HG03442 (cell line): ENCODE measurements around the gene CALML5.

Experiments used
- ATAC-seq: cut with Tn5 transposase; IDR thresholded peaks from one replicate; pipeline ENCODE4 v1.9.1; 2021; ENCODE audit warnings: mild to moderate bottlenecking, moderate library complexity; ENCODE audit not compliant: unreplicated experiment

The CALML5 gene

DNA sequence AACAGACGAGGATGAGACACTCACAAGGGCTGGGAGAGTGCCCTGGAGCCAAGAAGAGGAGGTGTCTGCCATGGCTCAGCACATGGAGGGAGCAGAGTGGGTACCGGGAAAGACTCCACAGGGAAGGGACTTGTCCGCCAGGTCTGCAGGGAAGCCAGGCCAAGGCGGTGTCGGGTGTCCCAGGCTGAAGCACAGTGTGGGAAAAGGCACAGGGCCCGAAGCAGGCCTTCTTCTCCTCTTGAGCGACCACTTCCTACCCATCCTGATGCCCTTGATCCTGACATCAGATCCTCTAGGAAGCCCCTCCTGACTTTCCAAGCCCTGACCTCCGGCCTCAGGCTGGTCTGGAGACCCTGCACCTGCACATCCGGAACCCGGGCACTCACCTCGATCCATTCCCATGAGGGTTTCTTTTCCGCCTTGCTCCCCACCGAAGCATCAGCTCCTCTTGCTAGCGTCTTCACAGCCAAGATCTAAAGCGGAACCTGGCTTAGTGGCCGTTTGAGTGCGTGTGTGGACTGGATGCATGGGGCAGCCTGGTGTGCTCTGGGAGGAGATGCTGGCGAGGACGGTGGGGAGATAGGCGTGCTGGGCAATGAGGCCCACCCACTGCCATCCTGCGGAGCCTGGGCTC is 33.8 kb upstream of the CALML5 start:
- no peak for ATAC-seq

- ATAC-seq, result no peak
Measured at GRCh38 chr10:5532618-5533097, 33.3 kb upstream of the CALML5 start.

DNA sequence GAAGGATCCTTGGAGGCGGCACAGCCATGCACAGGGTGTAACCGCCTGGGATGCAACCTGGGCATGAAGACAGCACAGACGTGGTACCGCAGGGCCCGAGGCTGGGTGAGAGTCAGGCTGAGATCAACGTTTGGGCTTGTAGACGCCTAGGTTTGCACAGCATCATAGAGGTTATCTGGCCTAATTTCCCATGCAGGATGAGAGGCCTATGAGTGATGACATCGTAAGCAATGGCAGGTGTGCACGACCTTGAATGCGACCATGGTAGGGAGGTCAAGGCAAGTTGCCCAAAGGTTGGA is 32.9 kb upstream of the CALML5 start:
- no peak for ATAC-seq

- no peak for ATAC-seq
Measured at GRCh38 chr10:5531558-5532306, 32.4 kb upstream of the CALML5 start.

GRCh38 chr10:5530846-5531557 is 31.6 kb upstream of the CALML5 start:
- no peak for ATAC-seq

DNA sequence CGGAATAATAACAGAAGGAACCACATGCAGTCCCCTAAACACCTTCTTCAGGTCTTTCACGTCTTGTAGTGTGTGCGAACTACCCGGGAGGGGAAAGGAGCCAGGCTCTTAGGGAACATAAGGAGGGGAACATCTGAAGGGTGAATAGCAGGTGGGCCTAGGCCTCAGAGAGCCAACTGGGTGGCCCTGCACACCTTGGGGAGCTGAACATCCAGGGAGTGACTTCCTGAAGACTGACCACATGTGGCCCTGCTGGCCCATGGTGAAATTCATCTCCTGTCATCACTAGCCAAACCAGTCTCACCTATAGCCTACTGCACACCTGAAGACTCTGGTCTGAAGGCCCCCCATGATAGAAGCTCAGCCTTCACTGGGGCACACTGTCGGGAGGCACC is 31.0 kb upstream of the CALML5 start:
- ATAC-seq, result no peak

DNA sequence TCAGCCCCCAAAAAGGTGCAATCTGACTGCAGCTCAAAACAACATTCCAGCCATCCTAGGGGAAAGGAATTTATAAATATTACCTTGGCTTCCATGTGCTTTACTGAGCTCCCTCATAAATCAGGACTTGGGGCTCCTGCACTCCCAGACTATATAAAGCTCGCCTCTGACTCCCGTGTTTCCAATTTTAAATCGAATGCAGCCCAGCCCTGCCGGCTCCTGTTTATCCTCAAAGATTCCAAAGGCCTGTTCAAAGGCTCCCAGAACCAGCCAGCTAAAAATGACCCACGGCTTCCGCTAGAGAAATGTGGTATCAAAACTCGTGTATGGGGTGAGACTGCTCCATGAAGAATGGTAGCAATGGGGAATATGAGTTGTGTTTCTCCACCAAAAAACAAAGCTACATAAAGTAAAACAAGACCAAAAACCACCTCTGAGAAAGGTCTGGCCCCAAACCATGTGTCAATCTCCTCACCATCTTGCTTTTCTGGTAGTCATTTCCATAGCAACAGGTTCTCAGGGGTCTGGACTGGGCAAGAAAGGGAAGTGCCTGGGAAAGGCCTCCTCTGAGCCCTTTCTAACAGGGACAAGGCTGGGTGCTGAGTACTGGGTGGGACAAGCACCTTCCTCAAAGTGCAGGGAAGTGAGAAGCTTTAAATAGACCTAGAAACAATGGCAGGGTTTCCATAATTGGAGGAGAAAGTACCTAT is 30.5 kb upstream of the CALML5 start:
- no peak for ATAC-seq

- ATAC-seq, result no peak
Measured at GRCh38 chr10:5528989-5529701, 29.8 kb upstream of the CALML5 start.

DNA sequence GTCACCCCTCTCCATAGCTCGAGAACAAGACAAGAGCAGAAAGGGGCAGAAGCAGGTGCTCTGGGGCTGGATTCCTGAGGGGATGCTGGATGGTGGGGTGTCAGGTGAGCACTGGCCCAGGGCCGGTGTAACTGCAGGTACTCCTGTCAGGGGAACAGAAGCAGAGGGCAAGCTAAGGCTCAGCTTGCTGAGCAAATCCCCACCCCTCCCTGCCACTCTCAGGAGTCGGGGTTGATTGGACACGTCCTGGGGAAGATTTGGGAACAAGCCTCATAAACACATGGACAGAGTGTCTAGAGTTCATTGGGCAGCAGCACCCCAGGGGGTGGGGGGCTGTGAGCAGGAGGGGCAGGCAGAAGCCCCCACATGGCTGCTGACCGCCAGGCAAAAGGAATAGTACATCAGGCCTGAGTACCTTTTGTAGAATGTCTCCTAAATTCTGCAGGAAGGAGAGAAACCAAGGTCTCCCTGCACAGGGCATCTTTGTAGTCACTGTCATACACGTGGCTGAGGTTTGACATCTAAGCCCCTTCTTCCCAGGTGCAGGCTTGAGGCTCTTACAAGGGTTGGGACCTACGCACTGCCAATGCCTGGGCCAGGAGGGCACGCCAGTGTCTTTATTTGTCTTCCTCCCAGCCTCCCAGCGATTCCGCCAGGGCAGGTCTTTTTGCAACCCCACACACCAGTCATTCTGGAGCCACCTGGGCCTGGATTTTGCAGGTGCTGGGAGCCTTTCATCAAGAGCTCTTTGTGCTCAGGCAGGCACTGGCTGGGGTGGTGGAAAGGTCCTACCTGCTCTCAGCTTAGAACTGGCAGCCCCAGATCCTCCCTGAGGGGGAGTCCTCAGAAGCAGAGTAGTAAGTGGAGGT is 28.2 kb upstream of the CALML5 start:
- no peak for ATAC-seq

DNA sequence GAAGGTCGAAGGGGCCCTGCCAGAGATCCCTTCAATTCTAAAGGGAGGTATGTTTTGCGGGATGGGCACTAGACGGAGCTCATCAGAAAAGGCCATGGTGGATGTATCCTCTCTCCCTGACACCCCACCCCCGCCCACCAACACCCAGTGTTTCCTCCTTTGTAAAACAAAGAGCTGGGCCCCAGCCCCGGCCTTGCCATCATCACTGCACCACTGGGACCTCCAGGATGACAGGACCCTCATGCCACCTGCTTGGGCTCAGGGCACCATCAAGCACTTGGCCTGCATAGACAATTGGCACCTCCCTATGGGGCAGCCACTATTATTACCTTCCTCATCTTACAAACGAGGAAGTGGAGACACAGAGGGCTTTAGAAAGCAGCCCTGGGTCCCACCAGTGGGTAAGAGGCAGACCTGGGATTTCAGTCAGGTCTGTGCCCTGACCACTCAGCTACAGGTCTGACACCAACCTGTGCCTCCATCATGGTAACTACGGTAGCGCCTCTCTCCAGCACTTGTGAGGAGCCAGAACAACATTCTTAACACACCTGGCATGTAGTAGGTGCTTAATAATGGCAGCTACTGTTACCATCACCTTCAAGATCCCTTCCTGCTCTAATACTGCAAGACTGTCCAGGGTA is 27.4 kb upstream of the CALML5 start:
- no peak for ATAC-seq

DNA sequence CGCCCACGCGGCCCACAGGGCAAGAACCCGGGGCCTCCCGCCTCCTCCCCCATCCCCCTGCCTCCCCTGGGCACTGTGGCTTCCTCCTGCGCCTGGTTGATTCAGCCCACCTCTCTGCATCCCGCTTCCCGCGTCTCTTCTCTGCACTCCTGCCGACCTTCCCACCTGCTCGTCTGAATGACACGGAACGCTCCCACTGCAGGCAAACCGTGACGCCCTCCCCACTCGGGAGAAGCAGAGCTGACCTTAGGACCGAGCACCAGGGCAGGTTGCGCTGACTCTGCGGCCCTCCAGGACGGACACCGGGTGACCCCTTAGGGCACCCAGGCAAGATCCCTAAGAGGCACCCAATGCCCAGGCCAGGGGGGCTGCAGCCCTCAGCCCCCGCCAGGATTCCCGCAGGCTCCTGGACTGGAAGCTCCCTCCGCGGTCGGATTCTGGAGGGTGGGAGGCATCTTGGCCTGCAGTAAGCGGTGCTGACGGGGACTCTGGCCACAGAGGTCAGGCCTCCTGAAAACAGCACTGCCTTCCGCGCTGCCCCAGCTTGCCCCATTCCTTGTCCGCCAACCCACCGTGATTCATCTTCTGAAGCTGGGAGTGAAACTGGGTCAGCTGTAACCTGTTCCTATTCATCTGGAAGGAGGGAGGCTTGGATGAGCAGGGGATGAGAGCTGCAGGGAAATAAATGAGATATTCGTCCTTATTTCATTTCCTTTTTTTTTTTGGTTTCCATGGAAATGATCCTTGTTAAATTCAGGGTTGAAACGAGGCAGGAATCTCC is 26.4 kb upstream of the CALML5 start:
- ATAC-seq, result no peak

DNA sequence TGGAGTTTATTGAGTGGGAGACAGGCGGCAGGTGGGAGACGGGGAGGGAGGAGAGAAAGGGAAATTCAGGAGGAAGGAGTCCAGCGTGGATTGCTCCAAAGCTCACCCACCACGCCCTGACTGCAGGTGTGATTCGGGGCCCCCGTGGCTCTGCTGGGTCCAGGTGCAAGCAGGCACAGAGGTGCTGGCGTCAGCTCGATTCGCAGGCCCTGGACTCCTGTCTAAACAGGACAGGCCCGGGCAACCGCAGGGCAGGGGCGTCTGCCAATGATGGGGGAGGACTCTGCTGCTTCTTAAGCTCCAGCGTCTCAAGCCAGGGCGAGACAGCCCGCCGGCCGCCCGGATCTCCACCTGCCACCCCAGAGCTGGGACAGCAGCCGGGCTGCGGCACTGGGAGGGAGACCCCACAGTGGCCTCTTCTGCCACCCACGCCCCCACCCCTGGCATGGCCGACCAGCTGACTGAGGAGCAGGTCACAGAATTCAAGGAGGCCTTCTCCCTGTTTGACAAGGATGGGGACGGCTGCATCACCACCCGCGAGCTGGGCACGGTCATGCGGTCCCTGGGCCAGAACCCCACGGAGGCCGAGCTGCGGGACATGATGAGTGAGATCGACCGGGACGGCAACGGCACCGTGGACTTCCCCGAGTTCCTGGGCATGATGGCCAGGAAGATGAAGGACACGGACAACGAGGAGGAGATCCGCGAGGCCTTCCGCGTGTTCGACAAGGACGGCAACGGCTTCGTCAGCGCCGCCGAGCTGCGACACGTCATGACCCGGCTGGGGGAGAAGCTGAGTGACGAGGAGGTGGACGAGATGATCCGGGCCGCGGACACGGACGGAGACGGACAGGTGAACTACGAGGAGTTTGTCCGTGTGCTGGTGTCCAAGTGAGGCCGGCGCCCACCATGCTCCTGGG is 25.5 kb upstream of the CALML5 start, which contains the start of gene CALML3:
Gene CALML3 (plus strand): TSS at position 321 of the 920 bp plus-strand sequence. CDS start 125 bp downstream, at position 446.
- ATAC-seq, result no peak

DNA sequence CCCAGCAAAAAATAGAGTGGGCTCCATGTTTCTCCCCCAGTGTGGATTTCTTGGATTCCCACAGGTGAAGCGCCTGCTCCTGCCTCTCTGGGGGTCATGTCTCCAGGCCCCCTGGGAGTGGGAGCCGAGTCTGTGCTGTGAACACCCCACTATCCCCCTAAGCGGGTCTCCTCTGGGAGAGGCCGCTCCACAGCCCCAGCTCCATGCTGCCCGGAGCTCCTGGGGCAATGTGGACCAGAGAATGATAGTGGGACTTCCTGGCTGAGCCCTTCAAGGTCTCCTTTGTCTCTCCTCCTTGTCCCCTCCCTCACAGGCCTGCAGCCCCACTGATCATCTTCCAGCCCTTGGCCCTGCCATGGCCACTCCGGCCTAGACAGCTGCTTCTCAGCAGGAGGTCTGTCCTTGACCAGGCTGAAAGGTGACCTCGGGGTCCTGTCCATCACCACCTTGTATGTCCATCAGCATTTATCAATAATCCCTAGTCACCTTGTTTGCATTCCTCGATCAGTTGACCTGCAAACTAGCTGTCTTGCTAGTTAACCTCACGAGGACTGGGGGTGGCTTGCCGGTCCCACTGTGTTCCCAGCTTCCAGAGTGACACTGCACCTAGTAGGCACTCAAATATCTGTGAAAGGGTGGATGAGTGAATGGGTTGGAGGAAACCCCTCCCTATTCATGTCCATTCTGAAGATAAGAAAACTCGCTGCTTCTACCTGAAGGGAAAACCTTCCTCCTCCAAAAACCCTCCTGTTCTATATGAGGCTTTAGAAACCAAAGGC is 24.6 kb upstream of the CALML5 start:
- ATAC-seq, result no peak

DNA sequence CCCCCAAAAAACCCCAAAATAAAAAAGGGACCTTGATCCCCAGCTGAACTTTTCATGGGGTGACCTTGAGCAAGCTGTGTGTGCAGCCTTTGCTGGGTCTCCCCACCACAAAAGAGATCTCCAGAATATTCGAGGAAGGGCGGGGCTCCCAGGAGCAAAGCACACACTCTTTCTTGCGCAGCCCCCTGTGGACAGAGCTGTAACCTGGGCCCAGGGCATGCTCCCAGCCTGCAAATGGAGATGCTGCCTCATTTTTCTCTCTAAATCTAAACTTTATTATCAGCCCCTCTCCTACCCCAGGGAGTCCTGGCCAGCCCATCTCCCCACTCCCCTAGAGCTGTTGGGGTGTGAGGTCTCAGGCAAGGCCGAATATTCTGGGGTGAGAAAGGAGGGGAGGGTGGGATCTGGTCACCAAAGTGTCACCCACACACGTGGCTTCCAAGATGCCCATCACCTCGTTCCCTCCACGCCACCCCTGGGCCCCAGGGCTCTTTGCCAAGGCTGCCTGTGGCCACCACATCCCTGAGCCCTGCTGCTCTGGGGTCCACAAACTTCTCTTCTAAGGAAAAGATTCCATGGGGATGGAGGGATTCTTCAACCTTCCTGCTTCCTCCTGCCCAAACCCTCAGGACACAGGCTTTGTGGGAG is 23.7 kb upstream of the CALML5 start:
- no peak for ATAC-seq

DNA sequence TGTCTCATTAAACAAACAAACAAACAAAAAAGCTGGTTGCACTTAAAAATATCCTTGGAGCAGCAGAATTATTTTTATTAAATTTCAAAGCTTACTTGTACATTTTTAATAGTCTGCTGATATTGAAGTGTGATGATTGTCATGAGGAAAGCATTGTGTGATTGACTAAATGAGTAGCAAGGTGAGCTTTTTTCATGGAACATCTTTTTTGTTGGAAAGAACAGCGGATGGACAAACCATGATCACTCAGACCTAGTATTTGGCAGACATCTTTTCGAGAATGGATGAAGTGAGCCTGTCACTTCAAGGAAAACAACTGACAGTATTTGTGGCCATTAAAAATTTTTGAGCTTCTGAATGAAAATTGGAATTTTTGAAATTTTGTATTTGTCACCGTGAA is 19.7 kb upstream of the CALML5 start:
- no peak for ATAC-seq

DNA sequence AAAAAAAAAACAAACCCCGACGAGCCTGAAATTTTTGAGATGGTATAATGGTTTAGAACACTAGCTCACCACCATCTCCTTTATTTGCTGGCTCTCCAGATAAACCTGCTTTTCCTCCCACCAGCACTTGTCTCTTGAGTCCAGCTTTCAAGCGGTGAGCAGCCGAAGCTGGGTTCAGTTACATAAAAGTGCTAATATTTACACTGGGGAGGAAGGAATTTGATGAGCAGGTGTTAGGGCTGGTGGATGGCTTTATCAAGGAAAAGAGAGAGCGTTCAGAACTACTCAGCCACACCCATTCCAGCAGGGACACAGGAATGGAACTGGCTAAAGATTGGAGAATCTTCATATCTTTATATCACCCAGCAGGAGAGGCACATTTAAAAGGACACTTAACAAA is 18.8 kb upstream of the CALML5 start:
- no peak for ATAC-seq
